Neural cell (in vitro differentiated cells): Measurements from ENCODE around the gene PDE6C. TPM values are rescaled to one million over a fixed set of nuclear protein-coding genes. Genes with fewer than 3 reads are reported as not detected.

Experiments
- H2AFZ ChIP-seq: fragments of 200-600, 300-800 bp; sonication (generic), shearing (Covaris generic); 2 replicates; pipeline ENCODE4 v1.6.0; 2014; ENCODE audit warnings: low read depth, mild to moderate bottlenecking, antibody characterized with exemption, low read length, moderate library complexity
- H3F3A ChIP-seq: fragments of 200-600 bp; shearing (Covaris generic); 2 replicates; pipeline ENCODE4 v1.6.1; 2016; ENCODE audit warnings: mild to moderate bottlenecking, moderate library complexity, mixed read lengths, antibody characterized with exemption, low read length; ENCODE audit not compliant: insufficient read depth, poor library complexity, severe bottlenecking
- H3K27ac ChIP-seq: fragments of 200-600, 300-800 bp; sonication (generic), shearing (Covaris generic); 2 replicates; pipeline ENCODE4 v1.5.1; 2014; ENCODE audit warnings: mild to moderate bottlenecking, low read length, moderate library complexity
- H3K27me3 ChIP-seq: fragments of 300-800, 200-600 bp; sonication (generic), shearing (Covaris generic); 2 replicates; pipeline ENCODE4 v1.6.0; 2014; ENCODE audit warnings: mild to moderate bottlenecking, low read depth, low read length, moderate library complexity; ENCODE audit not compliant: insufficient read depth
- H3K36me3 ChIP-seq: fragments of 300-800, 200-600 bp; sonication (generic), shearing (Covaris generic); 2 replicates; pipeline ENCODE4 v1.5.1; 2014; ENCODE audit warnings: mild to moderate bottlenecking, antibody characterized with exemption, low read length, moderate library complexity; ENCODE audit not compliant: insufficient read depth
- H3K4me2 ChIP-seq: fragments of 300-800, 200-600 bp; sonication (generic), shearing (Covaris generic); 2 replicates; pipeline ENCODE4 v1.6.0; 2014; ENCODE audit warnings: mild to moderate bottlenecking, low read length
- H3K4me3 ChIP-seq: fragments of 300-800, 200-600 bp; sonication (generic), shearing (Covaris generic); 2 replicates; pipeline ENCODE4 v1.5.1; 2014; ENCODE audit warnings: mild to moderate bottlenecking, low read length, moderate library complexity
- H3K79me2 ChIP-seq: fragments of 200-600 bp; shearing (Covaris generic); replicated peaks from 2 replicates; pipeline ENCODE4 v1.6.0; 2014; ENCODE audit warnings: mild to moderate bottlenecking, low read length, moderate library complexity; ENCODE audit not compliant: insufficient read depth
- H3K9ac ChIP-seq: fragments of 300-800, 200-600 bp; sonication (generic), shearing (Covaris generic); 2 replicates; pipeline ENCODE4 v1.6.1; 2016; ENCODE audit warnings: mild to moderate bottlenecking, low read length, mixed read lengths
- H3K9me2 ChIP-seq: fragments of 200-600 bp; shearing (Covaris generic); 2 replicates; pipeline ENCODE4 v1.6.1; 2016; ENCODE audit warnings: mild to moderate bottlenecking, low read length, mixed read lengths; ENCODE audit not compliant: insufficient read depth
- H3K9me3 ChIP-seq: fragments of 200-600, 300-800 bp; sonication (generic), shearing (Covaris generic); 2 replicates; pipeline ENCODE4 v1.6.1; 2016; ENCODE audit warnings: mild to moderate bottlenecking, mixed run types, low read length, moderate library complexity, mixed read lengths
- H4K20me1 ChIP-seq: fragments of 200-600 bp; shearing (Covaris generic); 2 replicates; pipeline ENCODE4 v1.6.1; 2016; ENCODE audit warnings: mild to moderate bottlenecking, mixed run types; ENCODE audit not compliant: insufficient read depth
- CTCF ChIP-seq: fragments of 450-650 bp; IDR thresholded peaks from 2 replicates; pipeline ENCODE4 v1.5.1; 2014; ENCODE audit warnings: antibody characterized with exemption, mild to moderate bottlenecking, moderate library complexity; ENCODE audit not compliant: poor library complexity, severe bottlenecking
- EP300 ChIP-seq: fragments of 450-650 bp; conservative IDR thresholded peaks from 2 replicates; pipeline ENCODE4 v1.6.1; 2014; ENCODE audit warnings: antibody characterized with exemption, mild to moderate bottlenecking, moderate library complexity; ENCODE audit not compliant: poor library complexity, severe bottlenecking
- EZH2 ChIP-seq: fragments of 200-600, 300-800 bp; shearing (Covaris generic), sonication (generic); IDR thresholded peaks from 2 replicates; pipeline ENCODE4 v1.6.1; 2014; ENCODE audit warnings: antibody characterized with exemption, low read length, borderline replicate concordance, mild to moderate bottlenecking; ENCODE audit not compliant: insufficient read depth, poor library complexity, severe bottlenecking
- MXI1 ChIP-seq: fragments of 450-650 bp; conservative IDR thresholded peaks from 2 replicates; pipeline ENCODE4 v1.6.1; 2014; ENCODE audit warnings: antibody characterized with exemption, mild to moderate bottlenecking; ENCODE audit not compliant: poor library complexity, severe bottlenecking
- POLR2AphosphoS5 ChIP-seq: IDR thresholded peaks from 2 replicates; pipeline ENCODE4 v1.6.1; 2012
- RAD21 ChIP-seq: fragments of 450-650 bp; conservative IDR thresholded peaks from 2 replicates; pipeline ENCODE4 v1.6.1; 2014; ENCODE audit warnings: antibody characterized with exemption, mild to moderate bottlenecking, moderate library complexity
- SMC3 ChIP-seq: fragments of 450-650 bp; conservative IDR thresholded peaks from 2 replicates; pipeline ENCODE4 v1.6.1; 2014; ENCODE audit warnings: antibody characterized with exemption, mild to moderate bottlenecking, moderate library complexity; ENCODE audit not compliant: poor library complexity
- TAF1 ChIP-seq: IDR thresholded peaks from 2 replicates; pipeline ENCODE4 v1.6.1; 2012; ENCODE audit warnings: low read depth
- polyA plus RNA-seq: library from polyadenylated mRNA; depleted of rRNA; stranded (reverse); fragments of >200 nt; gene quantifications from 2 replicates; pipeline ENCODE4 v1.2.3, GENCODE V29; 2014
- TF ChIP-seq, protein P1 (sequence below): IDR thresholded peaks from 2 replicates; pipeline ENCODE4 v1.6.1; 2012; ENCODE audit warnings: borderline replicate concordance

PDE6C gene
- polyA plus RNA-seq, 1 donor from 2014 or later, result not detected

- Histone ChIP-seq H3K27me3 (peaks cover 67% of the 10 kb centered on the region), H3K27ac (no peak overlapping the region), H2AFZ (no peak overlapping the region), H3K4me2 (no peak overlapping the region), H4K20me1 (no peaks in the 10 kb centered on the region), H3K79me2 (no peaks in the 10 kb centered on the region), H3K9ac (no peak overlapping the region), H3K9me3 (no peaks in the 10 kb centered on the region), H3K4me3 (no peak overlapping the region), H3K36me3 (no peaks in the 10 kb centered on the region), H3K9me2 (no peaks in the 10 kb centered on the region), H3F3A (no peaks in the 10 kb centered on the region)
- TF ChIP-seq EP300 (no peak), EZH2 (no peak), SMC3 (no peak), TAF1 (no peak), POLR2AphosphoS5 (no peak), MXI1 (no peak), RAD21 (no peak), CTCF (no peak)
- TF ChIP-seq, protein P1, sequence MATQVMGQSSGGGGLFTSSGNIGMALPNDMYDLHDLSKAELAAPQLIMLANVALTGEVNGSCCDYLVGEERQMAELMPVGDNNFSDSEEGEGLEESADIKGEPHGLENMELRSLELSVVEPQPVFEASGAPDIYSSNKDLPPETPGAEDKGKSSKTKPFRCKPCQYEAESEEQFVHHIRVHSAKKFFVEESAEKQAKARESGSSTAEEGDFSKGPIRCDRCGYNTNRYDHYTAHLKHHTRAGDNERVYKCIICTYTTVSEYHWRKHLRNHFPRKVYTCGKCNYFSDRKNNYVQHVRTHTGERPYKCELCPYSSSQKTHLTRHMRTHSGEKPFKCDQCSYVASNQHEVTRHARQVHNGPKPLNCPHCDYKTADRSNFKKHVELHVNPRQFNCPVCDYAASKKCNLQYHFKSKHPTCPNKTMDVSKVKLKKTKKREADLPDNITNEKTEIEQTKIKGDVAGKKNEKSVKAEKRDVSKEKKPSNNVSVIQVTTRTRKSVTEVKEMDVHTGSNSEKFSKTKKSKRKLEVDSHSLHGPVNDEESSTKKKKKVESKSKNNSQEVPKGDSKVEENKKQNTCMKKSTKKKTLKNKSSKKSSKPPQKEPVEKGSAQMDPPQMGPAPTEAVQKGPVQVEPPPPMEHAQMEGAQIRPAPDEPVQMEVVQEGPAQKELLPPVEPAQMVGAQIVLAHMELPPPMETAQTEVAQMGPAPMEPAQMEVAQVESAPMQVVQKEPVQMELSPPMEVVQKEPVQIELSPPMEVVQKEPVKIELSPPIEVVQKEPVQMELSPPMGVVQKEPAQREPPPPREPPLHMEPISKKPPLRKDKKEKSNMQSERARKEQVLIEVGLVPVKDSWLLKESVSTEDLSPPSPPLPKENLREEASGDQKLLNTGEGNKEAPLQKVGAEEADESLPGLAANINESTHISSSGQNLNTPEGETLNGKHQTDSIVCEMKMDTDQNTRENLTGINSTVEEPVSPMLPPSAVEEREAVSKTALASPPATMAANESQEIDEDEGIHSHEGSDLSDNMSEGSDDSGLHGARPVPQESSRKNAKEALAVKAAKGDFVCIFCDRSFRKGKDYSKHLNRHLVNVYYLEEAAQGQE, result no peak
Measured at GRCh38 chr10:93568105-93568390, 44.3 kb upstream of the PDE6C start.

DNA sequence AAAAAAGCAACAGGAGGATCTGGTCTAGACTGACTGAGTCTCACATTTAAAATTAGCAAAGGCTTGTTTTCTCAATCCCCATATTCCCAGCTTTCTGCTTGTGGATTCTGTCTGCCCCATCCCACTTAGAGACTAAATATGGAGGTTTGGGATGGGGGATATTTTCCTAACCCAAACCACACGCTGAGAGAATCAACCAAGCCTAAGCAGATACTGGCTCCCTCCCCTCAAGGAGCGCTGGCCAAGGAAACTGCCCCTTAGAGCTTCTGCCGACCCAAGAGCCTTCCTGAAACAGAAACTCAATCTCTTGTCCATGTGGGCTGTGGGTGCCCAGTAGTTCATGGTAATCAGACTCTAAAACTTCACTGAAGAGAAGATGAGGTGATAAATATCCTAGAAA is 42.0 kb upstream of the PDE6C start:
- TF ChIP-seq EP300, result no peak
- no peak for TF ChIP-seq RAD21
- no peak for TF ChIP-seq MXI1
- no peak for TF ChIP-seq SMC3
- TF ChIP-seq TAF1, result no peak
- TF ChIP-seq, protein P1, result no peak
- no peaks in the 10 kb centered on the region for H3K36me3 ChIP-seq
- H3K79me2 ChIP-seq, result no peaks in the 10 kb centered on the region

More for the DNA sequence above, 42.0 kb upstream of the PDE6C start:
- H4K20me1 ChIP-seq, result no peaks in the 10 kb centered on the region
- H3K27me3 ChIP-seq, result peaks cover 57% of the 10 kb centered on the region
- no peak overlapping the region for H2AFZ ChIP-seq
- no peak overlapping the region for H3K4me3 ChIP-seq
- H3K9ac ChIP-seq, result no peak overlapping the region
- no peak overlapping the region for H3K4me2 ChIP-seq
- H3F3A ChIP-seq, result no peaks in the 10 kb centered on the region
- no peaks in the 10 kb centered on the region for H3K9me3 ChIP-seq
- H3K9me2 ChIP-seq, result no peaks in the 10 kb centered on the region
- H3K27ac ChIP-seq, result no peak overlapping the region
